Liver (tissue), 9 donors: ENCODE data around the gene NCAM2. TPM values are rescaled to one million over a fixed set of nuclear protein-coding genes. Genes with fewer than 3 reads are reported as not detected.

Source experiments
- DNase-seq: peaks from one replicate; pipeline ENCODE4 v3.0.0-alpha.2; 2017; ENCODE audit warnings: low spot score
- H3K27ac ChIP-seq, 2 donors: one replicate each; pipeline ENCODE4 v1.7.0; 2013; ENCODE audit warnings: inconsistent platforms in 2 of 2, low read length in 2 of 2, control low read depth in 1 of 2, low read depth in 1 of 2, mild to moderate bottlenecking in 1 of 2
- H3K27me3 ChIP-seq, 4 donors: one replicate each; pipeline versions ENCODE4 v1.6.1 to v1.7.0; 2013; ENCODE audit warnings: low read length in 3 of 4, inconsistent platforms in 1 of 4, mild to moderate bottlenecking in 1 of 4, moderate library complexity in 1 of 4; ENCODE audit not compliant: control insufficient read depth in 4 of 4, insufficient read depth in 4 of 4
- H3K36me3 ChIP-seq, 4 donors: one replicate each; pipeline versions ENCODE4 v1.6.1 to v1.7.0; 2013; ENCODE audit warnings: low read length in 3 of 4, mild to moderate bottlenecking in 3 of 4, low read depth in 1 of 4, moderate library complexity in 1 of 4; ENCODE audit not compliant: control insufficient read depth in 4 of 4, insufficient read depth in 3 of 4
- H3K4me1 ChIP-seq, 4 donors: one replicate each; pipeline versions ENCODE4 v1.6.1 to v1.7.0; 2013; ENCODE audit warnings: low read length in 3 of 4, mild to moderate bottlenecking in 3 of 4, moderate library complexity in 1 of 4; ENCODE audit not compliant: control insufficient read depth in 4 of 4, insufficient read depth in 4 of 4
- H3K4me3 ChIP-seq, 3 donors: one replicate each; pipeline versions ENCODE4 v1.6.1 to v1.7.0; 2013; ENCODE audit warnings: low read length in 3 of 3, control low read depth in 1 of 3, low read depth in 1 of 3, mild to moderate bottlenecking in 1 of 3
- H3K9ac ChIP-seq, 2 donors: one replicate each; pipeline ENCODE4 v1.7.0; 2013; ENCODE audit warnings: low read length in 2 of 2, mild to moderate bottlenecking in 2 of 2, moderate library complexity in 2 of 2, control low read depth in 1 of 2, low read depth in 1 of 2
- H3K9me3 ChIP-seq, 4 donors: one replicate each; pipeline versions ENCODE4 v1.6.1 to v1.7.0; 2013; ENCODE audit warnings: low read length in 3 of 4; ENCODE audit not compliant: control insufficient read depth in 4 of 4
- EGR1 ChIP-seq, 2 donors: IDR thresholded peaks; 2 replicates each; pipeline ENCODE4 v1.6.1; 2016 to 2018; ENCODE audit warnings: antibody characterized with exemption in 2 of 2, low read depth in 2 of 2
- FOXA1 ChIP-seq: IDR thresholded peaks from 2 replicates; pipeline ENCODE4 v1.6.1; 2016; ENCODE audit warnings: antibody characterized with exemption
- FOXA2 ChIP-seq: IDR thresholded peaks from 2 replicates; pipeline ENCODE4 v1.6.1; 2016; ENCODE audit warnings: antibody characterized with exemption
- GABPA ChIP-seq, 2 donors: IDR thresholded peaks in 1 of 2; conservative IDR thresholded peaks in 1 of 2; 2 replicates each; pipeline ENCODE4 v1.6.1; 2016; ENCODE audit warnings: antibody characterized with exemption in 2 of 2, mild to moderate bottlenecking in 1 of 2, moderate library complexity in 1 of 2
- HNF4A ChIP-seq, 2 donors: conservative IDR thresholded peaks; 2 replicates each; pipeline ENCODE4 v1.6.1; 2016; ENCODE audit warnings: antibody characterized with exemption in 2 of 2, mild to moderate bottlenecking in 2 of 2
- HNF4G ChIP-seq: IDR thresholded peaks from 2 replicates; pipeline ENCODE4 v1.6.1; 2016; ENCODE audit warnings: antibody characterized with exemption
- JUND ChIP-seq, 2 donors: IDR thresholded peaks; 2 replicates each; pipeline ENCODE4 v1.6.1; 2016; ENCODE audit warnings: antibody characterized with exemption in 2 of 2
- MAX ChIP-seq: IDR thresholded peaks from 2 replicates; pipeline ENCODE4 v1.6.1; 2016; ENCODE audit warnings: antibody characterized with exemption
- NR2F2 ChIP-seq: IDR thresholded peaks from 2 replicates; pipeline ENCODE4 v1.6.1; 2016; ENCODE audit warnings: antibody characterized with exemption
- RAD21 ChIP-seq, 2 donors: IDR thresholded peaks; 2 replicates each; pipeline ENCODE4 v1.6.1; 2016; ENCODE audit warnings: antibody characterized with exemption in 2 of 2, mild to moderate bottlenecking in 2 of 2
- RXRA ChIP-seq, 2 donors: IDR thresholded peaks; 2 replicates each; pipeline ENCODE4 v1.6.1; 2017 to 2018; ENCODE audit warnings: antibody characterized with exemption in 2 of 2, mild to moderate bottlenecking in 1 of 2
- SP1 ChIP-seq: IDR thresholded peaks from 2 replicates; pipeline ENCODE4 v1.6.1; 2018; ENCODE audit warnings: antibody characterized with exemption, mild to moderate bottlenecking
- YY1 ChIP-seq: IDR thresholded peaks from 2 replicates; pipeline ENCODE4 v1.6.1; 2016; ENCODE audit warnings: antibody characterized with exemption, mild to moderate bottlenecking
- ZBTB33 ChIP-seq: IDR thresholded peaks from 2 replicates; pipeline ENCODE4 v1.6.1; 2016; ENCODE audit warnings: antibody characterized with exemption
- WGBS: extraction: QIAGEN DNeasy Blood & Tissue Kit; methylation state at CpG from one replicate; pipeline ENCODE4 v1.1.7; 2013; 5-methylcytosine and 5-hydroxymethylcytosine counted together
- polyA plus RNA-seq, 2 donors: library from polyadenylated mRNA; stranded (reverse) in 1 of 2; unstranded in 1 of 2; fragments of 200-250 nt in 1 of 2; fragments of >200 nt in 1 of 2; fragmentation: Nextera tagmentation in 1 of 2; extraction: Ambion mirVana in 1 of 2; gene quantifications; one replicate each; pipeline versions ENCODE4 v1.2.1 to v1.2.3, GENCODE V29; 2013 to 2015
- total RNA-seq, 2 donors: library from RNA; depleted of rRNA; stranded (reverse); fragments of >200 nt; gene quantifications; one replicate each; pipeline ENCODE4 v1.2.3, GENCODE V29; 2014
- TF ChIP-seq, protein P1 (sequence below): fragments of 150-350 bp; IDR thresholded peaks from 2 replicates; pipeline ENCODE4 v1.5.1; 2017; ENCODE audit warnings: improper control_type of control experiment, low read depth, low read length; ENCODE audit not compliant: missing input control
- TF ChIP-seq, protein P2 (sequence below): IDR thresholded peaks from 2 replicates; pipeline ENCODE4 v1.6.1; 2016; ENCODE audit warnings: antibody characterized with exemption
- donor health status: healthy.
- donor health status: healthy.
- donor health status: healthy.
- donor health status: healthy.
- donor health status: healthy.

NCAM2 gene
- total and polyA plus RNA-seq, 4 donors = 0.06 to 0.51 (median 0.24) TPM

DNA sequence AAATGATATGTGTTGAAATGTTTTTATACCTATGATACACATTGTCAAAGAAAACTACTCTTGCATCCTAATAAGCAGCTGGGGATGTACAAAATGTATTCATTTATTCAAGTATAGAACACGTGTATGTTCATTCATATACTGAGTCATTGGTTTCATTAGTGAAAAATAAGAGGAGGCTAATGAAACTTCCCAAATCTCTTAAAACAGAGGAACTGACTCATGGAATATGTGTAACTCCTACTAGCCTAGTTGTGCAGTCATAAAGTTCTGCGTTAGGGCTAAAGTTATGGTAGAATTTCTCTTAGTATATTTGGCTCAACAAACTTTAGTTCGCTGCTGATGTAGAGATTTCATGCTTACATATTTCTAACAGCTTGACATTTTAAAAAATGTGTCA is 441.6 kb downstream of the NCAM2 start:
- H3K36me3 ChIP-seq = no peaks in the 10 kb centered on the region
- no peaks in the 10 kb centered on the region for H3K27me3 ChIP-seq
- 94% methylated on average over 3 of the region's 3 CpGs for whole genome bisulfite sequencing
- no peak for TF ChIP-seq FOXA1
- no peak for TF ChIP-seq HNF4A (conservative IDR thresholded peaks at IDR 0.05)
- no peak overlapping the region for H3K9ac ChIP-seq
- DNase-seq = no peak
- no peak overlapping the region for H3K27ac ChIP-seq
- H3K4me1 ChIP-seq = no peaks in the 10 kb centered on the region
- no peaks in the 10 kb centered on the region for H3K9me3 ChIP-seq
- H3K4me3 ChIP-seq = no peak overlapping the region

DNA sequence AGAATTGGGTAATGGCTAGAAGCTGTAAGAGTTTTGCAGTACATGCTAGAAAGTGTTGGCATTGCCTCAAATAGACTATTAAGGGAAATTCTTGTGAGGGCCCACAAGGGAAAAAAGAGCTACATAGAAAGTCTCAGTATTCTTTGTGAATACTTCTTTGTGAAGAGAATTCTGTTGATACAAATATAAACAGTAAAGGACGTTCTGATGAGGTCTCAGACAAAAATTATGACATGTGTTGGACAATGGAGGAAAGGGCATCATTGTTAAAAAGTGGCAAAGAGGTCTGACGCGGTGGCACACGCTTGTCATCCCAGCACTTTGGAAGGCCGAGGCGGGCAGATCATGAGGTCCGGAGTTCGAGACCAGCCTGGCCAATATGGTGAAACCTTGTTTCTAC is 458.9 kb downstream of the NCAM2 start:
- Histone ChIP-seq H3K4me3 (no peak overlapping the region), H3K9me3 (no peaks in the 10 kb centered on the region), H3K9ac (no peak overlapping the region), H3K27me3 (no peaks in the 10 kb centered on the region), H3K4me1 (no peaks in the 10 kb centered on the region), H3K36me3 (no peaks in the 10 kb centered on the region), H3K27ac (no peak overlapping the region)
- 89% methylated on average over 8 of the region's 8 CpGs for WGBS
- TF ChIP-seq, protein P1, sequence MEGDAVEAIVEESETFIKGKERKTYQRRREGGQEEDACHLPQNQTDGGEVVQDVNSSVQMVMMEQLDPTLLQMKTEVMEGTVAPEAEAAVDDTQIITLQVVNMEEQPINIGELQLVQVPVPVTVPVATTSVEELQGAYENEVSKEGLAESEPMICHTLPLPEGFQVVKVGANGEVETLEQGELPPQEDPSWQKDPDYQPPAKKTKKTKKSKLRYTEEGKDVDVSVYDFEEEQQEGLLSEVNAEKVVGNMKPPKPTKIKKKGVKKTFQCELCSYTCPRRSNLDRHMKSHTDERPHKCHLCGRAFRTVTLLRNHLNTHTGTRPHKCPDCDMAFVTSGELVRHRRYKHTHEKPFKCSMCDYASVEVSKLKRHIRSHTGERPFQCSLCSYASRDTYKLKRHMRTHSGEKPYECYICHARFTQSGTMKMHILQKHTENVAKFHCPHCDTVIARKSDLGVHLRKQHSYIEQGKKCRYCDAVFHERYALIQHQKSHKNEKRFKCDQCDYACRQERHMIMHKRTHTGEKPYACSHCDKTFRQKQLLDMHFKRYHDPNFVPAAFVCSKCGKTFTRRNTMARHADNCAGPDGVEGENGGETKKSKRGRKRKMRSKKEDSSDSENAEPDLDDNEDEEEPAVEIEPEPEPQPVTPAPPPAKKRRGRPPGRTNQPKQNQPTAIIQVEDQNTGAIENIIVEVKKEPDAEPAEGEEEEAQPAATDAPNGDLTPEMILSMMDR = no peak
- DNase-seq = no peak

DNA sequence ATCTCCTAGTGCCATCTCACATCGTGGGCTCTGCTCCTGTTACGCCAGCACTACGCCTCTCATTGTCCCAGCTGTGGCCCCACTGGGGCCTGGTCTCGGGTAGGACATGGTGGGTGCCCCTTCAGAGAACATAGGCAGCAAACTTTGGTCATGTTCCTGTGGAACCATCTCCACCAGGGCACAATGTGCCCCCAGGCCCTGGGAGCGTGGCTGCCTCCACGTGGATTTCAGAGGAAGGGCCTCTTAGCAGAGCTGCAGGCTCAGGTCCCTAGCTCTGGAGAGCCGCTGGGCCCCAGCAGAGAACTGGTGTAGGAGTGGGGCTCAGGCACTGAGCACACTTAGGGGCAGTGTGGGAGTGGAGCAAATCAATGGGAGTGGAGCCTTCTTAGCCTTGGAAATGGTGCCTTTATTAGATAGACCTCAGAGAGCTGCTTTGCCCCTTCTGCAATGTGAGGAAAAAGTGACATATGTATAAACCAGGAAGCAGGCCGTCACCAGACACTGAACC is 460.0 kb downstream of the NCAM2 start:
- DNase-seq = no peak
- Histone ChIP-seq H3K27me3 (no peaks in the 10 kb centered on the region), H3K4me3 (no peak overlapping the region), H3K27ac (no peak overlapping the region), H3K36me3 (no peaks in the 10 kb centered on the region), H3K9ac (no peak overlapping the region), H3K9me3 (no peaks in the 10 kb centered on the region), H3K4me1 (no peaks in the 10 kb centered on the region)
- WGBS = 89% methylated on average over 8 of the region's 8 CpGs
- TF ChIP-seq RAD21 (IDR thresholded peaks at IDR 0.05) (no peak), FOXA1 (no peak), FOXA2 (no peak), GABPA (IDR thresholded peaks at IDR 0.05 in 1 of 2, conservative IDR thresholded peaks at IDR 0.05 in 1 of 2) (no peak), RXRA (IDR thresholded peaks at IDR 0.05) (no peak), MAX (no peak), SP1 (no peak), ZBTB33 (no peak), YY1 (no peak), NR2F2 (no peak), JUND (IDR thresholded peaks at IDR 0.05) (no peak), HNF4G (no peak), HNF4A (conservative IDR thresholded peaks at IDR 0.05) (no peak), EGR1 (IDR thresholded peaks at IDR 0.05; ENCODE audit: low read depth in 2 of 2) (no peak)
- TF ChIP-seq, protein P1 = no peak
- TF ChIP-seq, protein P2, sequence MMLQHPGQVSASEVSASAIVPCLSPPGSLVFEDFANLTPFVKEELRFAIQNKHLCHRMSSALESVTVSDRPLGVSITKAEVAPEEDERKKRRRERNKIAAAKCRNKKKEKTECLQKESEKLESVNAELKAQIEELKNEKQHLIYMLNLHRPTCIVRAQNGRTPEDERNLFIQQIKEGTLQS = no peak
